A549 (cell line): ENCODE results near the gene C11orf21. TPM values are rescaled to one million over a fixed set of nuclear protein-coding genes. Genes with fewer than 3 reads are reported as not detected.

Experiments
- ATAC-seq, 2 experiments: fragments of 200-7000 bp in 1 of 2; fragments of >200 bp in 1 of 2; cut with Nextera tagmentation in 1 of 2; cut with Tn5 transposase in 1 of 2; 3 replicates each; pipeline versions ENCODE4 v1.8.0 to v1.9.1; 2018 to 2020; ENCODE audit warnings: mild to moderate bottlenecking in 1 of 2, moderate library complexity in 1 of 2
- CTCF ChIA-PET: fragments of 300-600 bp; sonication (Branson Sonifier 250); formaldehyde crosslinking; extraction: SDS; loops from one replicate; lab custom pipeline; 2021; ENCODE audit warnings: antibody characterized with exemption, inconsistent platforms; lab: Yijun Ruan, JAX
- POLR2A ChIA-PET: fragments of 350-600 bp; formaldehyde crosslinking; extraction: SDS; loops from one replicate; lab custom pipeline; 2021; ENCODE audit warnings: antibody characterized with exemption, inconsistent platforms; lab: Yijun Ruan, JAX
- DNase-seq, 2 experiments: peaks; one replicate each; pipeline versions ENCODE4 v3.0.0 to v3.0.0-alpha.2; 2011 to 2016; ENCODE audit warnings: low read depth in 1 of 2, low spot score in 1 of 2
- FAIRE-seq: peaks from 2 replicates; lab custom pipeline; 2011; peaks lifted over from hg19 to GRCh38; lab: Jason Lieb, UNC
- H3K27ac ChIP-seq, 2 experiments: fragments of >200 bp; sonication (Bioruptor Twin); formaldehyde crosslinking; 3 replicates each; pipeline ENCODE4 v1.5.1; 2016 to 2017
- H3K4me1 ChIP-seq: fragments of >200 bp; sonication (Bioruptor Twin); formaldehyde crosslinking; 3 replicates; pipeline ENCODE4 v1.6.1; 2016
- H3K4me2 ChIP-seq: fragments of >200 bp; sonication (Bioruptor Twin); formaldehyde crosslinking; 3 replicates; pipeline ENCODE4 v1.6.1; 2016
- H3K4me3 ChIP-seq: fragments of >200 bp; sonication (Bioruptor Twin); formaldehyde crosslinking; 3 replicates; pipeline ENCODE4 v1.5.1; 2016
- H3K9me3 ChIP-seq: fragments of >200 bp; sonication (Bioruptor Twin); formaldehyde crosslinking; 3 replicates; pipeline ENCODE4 v1.6.1; 2016
- BHLHE40 ChIP-seq: IDR thresholded peaks from 2 replicates; pipeline ENCODE4 v1.6.1; 2012; ENCODE audit warnings: low read depth, low read length, inconsistent platforms
- CEBPB ChIP-seq, 2 experiments: fragments of >200 bp in 1 of 2; sonication (Bioruptor Twin) in 1 of 2; formaldehyde crosslinking in 1 of 2; IDR thresholded peaks; 2 replicates each; pipeline ENCODE4 v1.6.1; 2012 to 2016
- CHD2 ChIP-seq: fragments of 150-350 bp; IDR thresholded peaks from 2 replicates; pipeline ENCODE4 v1.6.1; 2014; ENCODE audit warnings: low read length; ENCODE audit not compliant: partially characterized antibody
- CHD4 ChIP-seq: fragments of 200-600 bp; sonication (generic); IDR thresholded peaks from 2 replicates; pipeline ENCODE4 v1.6.1; 2016; ENCODE audit warnings: antibody characterized with exemption, mild to moderate bottlenecking, borderline replicate concordance
- FOSB ChIP-seq: fragments of 250-450 bp; sonication (Bioruptor Pico); IDR thresholded peaks from 2 replicates; pipeline ENCODE4 v1.5.0; 2020; ENCODE audit warnings: mild to moderate bottlenecking, moderate library complexity
- FOSL2 ChIP-seq, 2 experiments: fragments of 450-650 bp in 1 of 2; fragments of >200 bp in 1 of 2; sonication (Bioruptor Twin) in 1 of 2; formaldehyde crosslinking; IDR thresholded peaks; 2 replicates each; pipeline versions ENCODE4 v1.5.0 to v1.6.1; 2016 to 2020; ENCODE audit warnings: mild to moderate bottlenecking in 1 of 2, moderate library complexity in 1 of 2
- GATA3 ChIP-seq: IDR thresholded peaks from 2 replicates; pipeline ENCODE4 v1.6.1; 2012; ENCODE audit warnings: borderline replicate concordance
- HDAC2 ChIP-seq: fragments of 200-600 bp; sonication (generic); IDR thresholded peaks from 2 replicates; pipeline ENCODE4 v1.6.1; 2016
- HOXA7 ChIP-seq: fragments of 250-450 bp; sonication (Bioruptor Pico); IDR thresholded peaks from 2 replicates; pipeline ENCODE4 v1.5.0; 2020; ENCODE audit warnings: mild to moderate bottlenecking, moderate library complexity
- JUN ChIP-seq, 2 experiments: fragments of >200 bp; sonication (Bioruptor Twin); formaldehyde crosslinking; IDR thresholded peaks; 2 replicates in 1 of 2; 3 replicates in 1 of 2; pipeline ENCODE4 v1.6.1; 2016 to 2017
- JUNB ChIP-seq: fragments of >200 bp; sonication (Bioruptor Twin); formaldehyde crosslinking; IDR thresholded peaks from 2 replicates; pipeline ENCODE4 v1.6.1; 2016
- KDM1A ChIP-seq: fragments of 200-600 bp; sonication (generic); IDR thresholded peaks from 2 replicates; pipeline ENCODE4 v1.6.1; 2016; ENCODE audit warnings: low read depth, mild to moderate bottlenecking
- KDM5A ChIP-seq: fragments of 200-600 bp; sonication (generic); IDR thresholded peaks from 2 replicates; pipeline ENCODE4 v1.6.1; 2016; ENCODE audit warnings: antibody characterized with exemption, mild to moderate bottlenecking
- MYC ChIP-seq: IDR thresholded peaks from 2 replicates; pipeline ENCODE4 v1.6.1; 2012; ENCODE audit warnings: mild to moderate bottlenecking, inconsistent platforms, low read length, improper control_type of control experiment, borderline replicate concordance
- NPAS2 ChIP-seq: fragments of 250-450 bp; sonication (Bioruptor Pico); IDR thresholded peaks from 2 replicates; pipeline ENCODE4 v1.8.0; 2022; ENCODE audit warnings: mild to moderate bottlenecking, moderate library complexity, borderline replicate concordance
- PHF8 ChIP-seq: fragments of 200-600 bp; sonication (generic); IDR thresholded peaks from 2 replicates; pipeline ENCODE4 v1.6.1; 2016; ENCODE audit warnings: low read depth, mild to moderate bottlenecking, antibody characterized with exemption, moderate library complexity, borderline replicate concordance
- POLR2A ChIP-seq: IDR thresholded peaks from 2 replicates; pipeline ENCODE4 v1.6.1; 2012; ENCODE audit warnings: mild to moderate bottlenecking, low read length
- POLR2AphosphoS2 ChIP-seq: conservative IDR thresholded peaks from 2 replicates; pipeline ENCODE4 v1.6.1; 2012; ENCODE audit warnings: low read length, improper control_type of control experiment, inconsistent platforms
- RNF2 ChIP-seq: fragments of 200-600 bp; sonication (generic); IDR thresholded peaks from 2 replicates; pipeline ENCODE4 v1.6.1; 2016; ENCODE audit warnings: low read depth, mild to moderate bottlenecking, antibody characterized with exemption, moderate library complexity, borderline replicate concordance
- SMC3 ChIP-seq: fragments of >200 bp; sonication (Bioruptor Twin); formaldehyde crosslinking; IDR thresholded peaks from 3 replicates; pipeline ENCODE4 v1.6.1; 2018; ENCODE audit warnings: inconsistent platforms
- SREBF2 ChIP-seq: fragments of 450-650 bp; IDR thresholded peaks from 2 replicates; pipeline ENCODE4 v1.6.1; 2014; ENCODE audit warnings: mild to moderate bottlenecking, moderate library complexity
- ZC3H11A ChIP-seq: fragments of 450-650 bp; IDR thresholded peaks from 2 replicates; pipeline ENCODE4 v1.6.1; 2014; ENCODE audit warnings: antibody characterized with exemption, mild to moderate bottlenecking
- ZSCAN20 ChIP-seq: fragments of 250-450 bp; sonication (Bioruptor Pico); IDR thresholded peaks from 2 replicates; pipeline ENCODE4 v1.8.0; 2022; ENCODE audit warnings: mild to moderate bottlenecking, moderate library complexity
- WGBS: methylation state at CpG from one replicate; pipeline ENCODE4 v1.1.6; 2017; ENCODE audit errors: missing lambda C conversion rate; 5-methylcytosine and 5-hydroxymethylcytosine counted together
- polyA plus RNA-seq, 4 experiments: library from polyadenylated mRNA; depleted of rRNA in 3 of 4; stranded (reverse); fragments of >200 nt; fragmentation: RNase III in 1 of 4; extraction: RNeasy Plus Mini Kit Qiagen cat#74134 plus additional on column Dnase treatment in 1 of 4; gene quantifications; 2 replicates in 3 of 4; 3 replicates in 1 of 4; pipeline ENCODE4 v1.2.3, GENCODE V29; 2011 to 2017
- TF ChIP-seq, protein P1 (sequence below): fragments of >200 bp; sonication (Bioruptor Twin); formaldehyde crosslinking; IDR thresholded peaks from 3 replicates; pipeline ENCODE4 v1.6.1; 2016
- TF ChIP-seq, protein P2 (sequence below): fragments of 200-600 bp; sonication (generic); IDR thresholded peaks from 2 replicates; pipeline ENCODE4 v1.6.1; 2016; ENCODE audit warnings: antibody characterized with exemption, mild to moderate bottlenecking, moderate library complexity
- TF ChIP-seq, protein P3 (sequence below): fragments of >200 bp; sonication (Bioruptor Twin); formaldehyde crosslinking; IDR thresholded peaks from 3 replicates; pipeline ENCODE4 v1.5.1; 2016
- TF ChIP-seq, protein P4 (sequence below): fragments of 450-650 bp; IDR thresholded peaks from 2 replicates; pipeline ENCODE4 v1.6.1; 2014; ENCODE audit warnings: antibody characterized with exemption

C11orf21 gene
- polyA plus RNA-seq, 2 of the 4 experiments (the other 2 are of a cell fraction), result not detected

DNA sequence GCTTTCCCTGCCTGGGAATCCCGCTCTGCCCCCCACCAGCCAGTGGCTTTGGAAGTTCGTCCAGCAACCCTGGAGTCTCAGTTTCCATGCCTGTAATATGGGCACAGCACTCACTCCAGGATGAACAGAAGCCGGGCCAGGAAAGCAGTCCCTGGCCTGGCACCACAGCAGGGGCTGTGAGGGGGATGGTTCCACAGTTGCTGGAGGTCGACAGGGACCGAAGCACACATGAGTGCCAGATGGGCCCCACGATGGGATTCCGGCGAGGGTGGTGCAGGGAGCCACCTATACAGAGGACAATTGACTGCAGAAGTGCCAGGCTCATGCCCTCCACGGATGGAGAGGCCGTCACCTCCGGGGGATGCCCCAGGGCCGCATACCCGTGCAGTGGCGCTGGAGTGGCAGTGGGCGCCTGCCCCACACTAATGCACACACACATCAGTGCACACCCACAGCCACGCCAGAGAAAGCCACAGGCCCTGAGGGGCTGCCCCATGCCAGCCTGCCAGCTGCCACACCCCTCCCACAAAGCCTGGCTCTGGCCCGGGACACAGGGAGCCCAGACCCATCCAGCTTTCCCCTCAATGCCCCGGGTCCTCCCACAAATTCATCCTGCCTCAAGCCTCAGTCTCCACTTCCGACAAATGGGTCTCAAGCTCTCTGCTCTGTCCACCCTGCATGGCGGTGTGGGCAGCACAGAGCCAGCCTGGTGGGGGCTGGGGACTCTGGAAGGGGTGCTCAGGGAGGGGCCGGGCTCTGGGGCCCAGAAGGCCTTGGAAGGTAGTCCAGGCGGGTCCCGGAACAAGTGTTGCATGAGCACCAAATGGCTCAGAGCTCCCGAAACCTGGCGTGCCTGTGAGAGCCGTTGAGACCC is 41.0 kb downstream of the C11orf21 start:
- Histone ChIP-seq H3K9me3 (no peaks in the 10 kb centered on the region), H3K4me1 (no peaks in the 10 kb centered on the region), H3K4me3 (no peak overlapping the region), H3K4me2 (no peak overlapping the region), H3K27ac (no peak overlapping the region)
- FAIRE-seq, result no peak
- CTCF ChIA-PET, result interaction anchor here (1.0 kb wide), 1 partner anchor 9 kb away, joined by 3 read pairs; no protein-coding TSS in a partner anchor
- ATAC-seq, result no peak
- WGBS, result 60% methylated on average over 15 of the region's 26 CpGs
- POLR2A ChIA-PET, result no interaction called here
- TF ChIP-seq GATA3 (no peak), HDAC2 (no peak), CHD4 (no peak), CHD2 (no peak), HOXA7 (CRISPR knock-in tag) (no peak), RNF2 (no peak), JUN (IDR thresholded peaks at IDR 0.05) (no peak), MYC (no peak), SREBF2 (no peak), PHF8 (no peak), JUNB (no peak), FOSL2 (IDR thresholded peaks at IDR 0.05) (no peak), FOSL2 (CRISPR knock-in tag; IDR thresholded peaks at IDR 0.05) (no peak)
- TF ChIP-seq, protein P1, sequence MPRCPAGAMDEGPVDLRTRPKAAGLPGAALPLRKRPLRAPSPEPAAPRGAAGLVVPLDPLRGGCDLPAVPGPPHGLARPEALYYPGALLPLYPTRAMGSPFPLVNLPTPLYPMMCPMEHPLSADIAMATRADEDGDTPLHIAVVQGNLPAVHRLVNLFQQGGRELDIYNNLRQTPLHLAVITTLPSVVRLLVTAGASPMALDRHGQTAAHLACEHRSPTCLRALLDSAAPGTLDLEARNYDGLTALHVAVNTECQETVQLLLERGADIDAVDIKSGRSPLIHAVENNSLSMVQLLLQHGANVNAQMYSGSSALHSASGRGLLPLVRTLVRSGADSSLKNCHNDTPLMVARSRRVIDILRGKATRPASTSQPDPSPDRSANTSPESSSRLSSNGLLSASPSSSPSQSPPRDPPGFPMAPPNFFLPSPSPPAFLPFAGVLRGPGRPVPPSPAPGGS, result no peak
- TF ChIP-seq, protein P2, sequence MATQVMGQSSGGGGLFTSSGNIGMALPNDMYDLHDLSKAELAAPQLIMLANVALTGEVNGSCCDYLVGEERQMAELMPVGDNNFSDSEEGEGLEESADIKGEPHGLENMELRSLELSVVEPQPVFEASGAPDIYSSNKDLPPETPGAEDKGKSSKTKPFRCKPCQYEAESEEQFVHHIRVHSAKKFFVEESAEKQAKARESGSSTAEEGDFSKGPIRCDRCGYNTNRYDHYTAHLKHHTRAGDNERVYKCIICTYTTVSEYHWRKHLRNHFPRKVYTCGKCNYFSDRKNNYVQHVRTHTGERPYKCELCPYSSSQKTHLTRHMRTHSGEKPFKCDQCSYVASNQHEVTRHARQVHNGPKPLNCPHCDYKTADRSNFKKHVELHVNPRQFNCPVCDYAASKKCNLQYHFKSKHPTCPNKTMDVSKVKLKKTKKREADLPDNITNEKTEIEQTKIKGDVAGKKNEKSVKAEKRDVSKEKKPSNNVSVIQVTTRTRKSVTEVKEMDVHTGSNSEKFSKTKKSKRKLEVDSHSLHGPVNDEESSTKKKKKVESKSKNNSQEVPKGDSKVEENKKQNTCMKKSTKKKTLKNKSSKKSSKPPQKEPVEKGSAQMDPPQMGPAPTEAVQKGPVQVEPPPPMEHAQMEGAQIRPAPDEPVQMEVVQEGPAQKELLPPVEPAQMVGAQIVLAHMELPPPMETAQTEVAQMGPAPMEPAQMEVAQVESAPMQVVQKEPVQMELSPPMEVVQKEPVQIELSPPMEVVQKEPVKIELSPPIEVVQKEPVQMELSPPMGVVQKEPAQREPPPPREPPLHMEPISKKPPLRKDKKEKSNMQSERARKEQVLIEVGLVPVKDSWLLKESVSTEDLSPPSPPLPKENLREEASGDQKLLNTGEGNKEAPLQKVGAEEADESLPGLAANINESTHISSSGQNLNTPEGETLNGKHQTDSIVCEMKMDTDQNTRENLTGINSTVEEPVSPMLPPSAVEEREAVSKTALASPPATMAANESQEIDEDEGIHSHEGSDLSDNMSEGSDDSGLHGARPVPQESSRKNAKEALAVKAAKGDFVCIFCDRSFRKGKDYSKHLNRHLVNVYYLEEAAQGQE, result no peak
- no peak for DNase-seq

DNA sequence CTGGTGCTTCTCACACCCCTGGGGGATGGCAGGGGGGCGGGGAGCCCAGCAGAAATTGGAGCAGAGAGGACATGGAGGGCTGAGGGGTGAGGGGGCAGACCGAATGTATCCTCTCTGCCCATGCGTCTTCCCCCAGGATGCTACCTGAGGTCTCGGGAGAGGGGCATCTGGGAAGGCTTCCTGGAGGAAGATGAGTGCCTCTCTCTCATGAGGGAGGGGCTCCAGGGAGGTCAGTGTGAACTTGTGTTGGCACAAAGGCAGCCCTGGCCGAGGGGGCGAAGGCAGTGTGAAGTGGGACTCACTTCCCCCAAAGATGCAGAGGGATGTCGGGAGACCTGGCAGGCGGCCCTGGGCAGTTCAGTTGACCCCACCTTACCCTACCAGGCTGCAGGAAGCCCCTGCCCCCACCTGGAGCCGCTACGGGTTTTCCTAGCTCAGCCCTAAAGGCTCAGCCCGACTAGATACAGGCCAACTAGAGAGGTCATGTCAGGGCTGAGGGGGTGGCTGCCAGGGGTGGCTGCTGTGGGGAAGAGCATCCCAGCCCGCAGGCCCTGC is 41.7 kb downstream of the C11orf21 start:
- no peak overlapping the region for H3K27ac ChIP-seq
- no peaks in the 10 kb centered on the region for H3K4me1 ChIP-seq
- H3K4me3 ChIP-seq, result no peak overlapping the region
- no peak for DNase-seq
- no peak for FAIRE-seq
- H3K9me3 ChIP-seq, result peaks cover 5% of the 10 kb centered on the region; the same call in 1 of the 3 replicates
- no peak overlapping the region for H3K4me2 ChIP-seq
- WGBS, result 36% methylated on average over 10 of the region's 12 CpGs
- no peak for ATAC-seq
- CTCF ChIA-PET, result interaction anchor here (1.0 kb wide), 1 partner anchor 8 kb away, joined by 3 read pairs; no protein-coding TSS in a partner anchor
- TF ChIP-seq ZSCAN20 (no peak), PHF8 (no peak), CEBPB (IDR thresholded peaks at IDR 0.05) (no peak), NPAS2 (CRISPR knock-in tag) (no peak), MYC (no peak), KDM1A (no peak), KDM5A (no peak), GATA3 (no peak), FOSL2 (IDR thresholded peaks at IDR 0.05) (no peak), FOSL2 (CRISPR knock-in tag; IDR thresholded peaks at IDR 0.05) (no peak), FOSB (CRISPR knock-in tag) (no peak), POLR2AphosphoS2 (no peak), POLR2A (no peak), JUNB (no peak), HOXA7 (CRISPR knock-in tag) (no peak), SMC3 (no peak), HDAC2 (no peak), ZC3H11A (no peak), BHLHE40 (no peak)
- TF ChIP-seq, protein P3, sequence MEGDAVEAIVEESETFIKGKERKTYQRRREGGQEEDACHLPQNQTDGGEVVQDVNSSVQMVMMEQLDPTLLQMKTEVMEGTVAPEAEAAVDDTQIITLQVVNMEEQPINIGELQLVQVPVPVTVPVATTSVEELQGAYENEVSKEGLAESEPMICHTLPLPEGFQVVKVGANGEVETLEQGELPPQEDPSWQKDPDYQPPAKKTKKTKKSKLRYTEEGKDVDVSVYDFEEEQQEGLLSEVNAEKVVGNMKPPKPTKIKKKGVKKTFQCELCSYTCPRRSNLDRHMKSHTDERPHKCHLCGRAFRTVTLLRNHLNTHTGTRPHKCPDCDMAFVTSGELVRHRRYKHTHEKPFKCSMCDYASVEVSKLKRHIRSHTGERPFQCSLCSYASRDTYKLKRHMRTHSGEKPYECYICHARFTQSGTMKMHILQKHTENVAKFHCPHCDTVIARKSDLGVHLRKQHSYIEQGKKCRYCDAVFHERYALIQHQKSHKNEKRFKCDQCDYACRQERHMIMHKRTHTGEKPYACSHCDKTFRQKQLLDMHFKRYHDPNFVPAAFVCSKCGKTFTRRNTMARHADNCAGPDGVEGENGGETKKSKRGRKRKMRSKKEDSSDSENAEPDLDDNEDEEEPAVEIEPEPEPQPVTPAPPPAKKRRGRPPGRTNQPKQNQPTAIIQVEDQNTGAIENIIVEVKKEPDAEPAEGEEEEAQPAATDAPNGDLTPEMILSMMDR, result no peak
- TF ChIP-seq, protein P4, sequence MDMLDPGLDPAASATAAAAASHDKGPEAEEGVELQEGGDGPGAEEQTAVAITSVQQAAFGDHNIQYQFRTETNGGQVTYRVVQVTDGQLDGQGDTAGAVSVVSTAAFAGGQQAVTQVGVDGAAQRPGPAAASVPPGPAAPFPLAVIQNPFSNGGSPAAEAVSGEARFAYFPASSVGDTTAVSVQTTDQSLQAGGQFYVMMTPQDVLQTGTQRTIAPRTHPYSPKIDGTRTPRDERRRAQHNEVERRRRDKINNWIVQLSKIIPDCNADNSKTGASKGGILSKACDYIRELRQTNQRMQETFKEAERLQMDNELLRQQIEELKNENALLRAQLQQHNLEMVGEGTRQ, result no peak
- POLR2A ChIA-PET, result no interaction called here
